GM18868 (cell line): ENCODE data around the gene BID.

Source experiments
- ATAC-seq: cut with Tn5 transposase; IDR thresholded peaks from one replicate; pipeline ENCODE4 v1.9.1; 2021; ENCODE audit warnings: mild to moderate bottlenecking, moderate library complexity; ENCODE audit not compliant: unreplicated experiment

The BID gene

DNA sequence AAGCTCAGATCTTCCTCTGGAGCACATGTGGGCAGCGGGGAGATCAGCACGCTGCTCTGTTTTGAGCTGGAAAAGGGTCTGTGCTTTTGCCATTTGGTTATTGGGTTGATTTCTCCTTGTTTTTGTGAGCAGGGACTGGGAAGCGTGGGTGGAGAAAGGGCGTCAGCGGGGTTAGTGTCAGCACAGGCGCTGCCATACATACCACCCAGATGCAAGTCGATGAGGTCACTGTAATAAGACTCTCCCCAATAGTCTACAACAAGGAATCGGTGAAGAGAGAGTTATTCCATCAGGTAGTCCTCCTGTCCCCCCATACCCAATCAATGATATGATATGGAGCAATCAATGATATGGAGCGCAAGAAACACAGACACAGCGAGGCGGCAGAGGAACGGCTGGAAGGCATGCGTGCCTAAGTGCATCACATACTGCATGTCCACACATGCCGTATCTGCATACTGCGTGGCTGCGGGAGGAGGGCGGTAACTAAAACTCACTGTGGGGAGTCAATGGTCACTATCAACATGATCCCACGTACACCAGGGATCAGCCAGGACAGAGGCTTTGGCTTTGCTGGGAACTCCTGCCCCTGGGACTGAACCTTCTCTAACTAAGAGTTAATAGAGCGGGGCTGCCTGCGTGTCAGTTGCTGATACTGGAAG is 29.5 kb upstream of the BID start:
- ATAC-seq = no peak

DNA sequence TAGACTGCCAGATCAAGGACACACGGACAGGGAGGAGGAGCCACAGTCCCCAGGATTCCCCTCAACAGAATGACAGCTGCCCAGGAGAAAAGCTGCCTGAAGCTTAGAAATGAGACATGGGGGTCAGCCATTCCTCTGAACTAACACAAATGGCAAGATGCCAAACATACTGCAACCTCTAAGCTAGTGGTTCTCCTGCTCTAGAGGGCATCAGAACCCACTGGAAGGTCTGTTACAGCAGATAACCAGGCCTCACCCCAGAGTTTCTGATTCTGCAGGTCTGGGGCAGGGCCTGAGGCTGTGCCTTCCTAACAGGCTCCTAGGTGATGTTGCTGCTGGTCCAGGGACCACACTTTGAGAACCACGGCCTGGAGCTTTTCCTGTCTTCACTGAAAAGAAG is 28.6 kb upstream of the BID start:
- no peak for ATAC-seq

DNA sequence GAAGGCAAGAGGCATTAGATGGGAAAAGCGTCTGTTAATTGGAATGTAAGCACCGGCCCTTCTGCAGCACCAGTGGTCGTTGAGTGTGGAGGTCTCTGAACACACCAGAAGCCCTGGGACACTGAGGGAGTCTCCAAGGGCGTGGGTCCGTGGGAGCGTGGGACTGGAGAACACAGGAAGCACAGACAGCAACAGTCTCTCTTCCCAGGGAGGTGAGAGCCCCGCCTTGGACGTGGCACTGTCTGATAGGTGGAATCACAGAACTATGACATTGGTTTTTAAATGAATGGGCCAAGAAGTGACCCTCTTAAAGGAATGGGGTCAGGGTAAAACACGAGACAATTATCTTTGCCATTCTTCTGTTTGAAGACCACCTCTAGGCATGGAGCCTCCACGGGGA is 28.1 kb upstream of the BID start:
- ATAC-seq = no peak

DNA sequence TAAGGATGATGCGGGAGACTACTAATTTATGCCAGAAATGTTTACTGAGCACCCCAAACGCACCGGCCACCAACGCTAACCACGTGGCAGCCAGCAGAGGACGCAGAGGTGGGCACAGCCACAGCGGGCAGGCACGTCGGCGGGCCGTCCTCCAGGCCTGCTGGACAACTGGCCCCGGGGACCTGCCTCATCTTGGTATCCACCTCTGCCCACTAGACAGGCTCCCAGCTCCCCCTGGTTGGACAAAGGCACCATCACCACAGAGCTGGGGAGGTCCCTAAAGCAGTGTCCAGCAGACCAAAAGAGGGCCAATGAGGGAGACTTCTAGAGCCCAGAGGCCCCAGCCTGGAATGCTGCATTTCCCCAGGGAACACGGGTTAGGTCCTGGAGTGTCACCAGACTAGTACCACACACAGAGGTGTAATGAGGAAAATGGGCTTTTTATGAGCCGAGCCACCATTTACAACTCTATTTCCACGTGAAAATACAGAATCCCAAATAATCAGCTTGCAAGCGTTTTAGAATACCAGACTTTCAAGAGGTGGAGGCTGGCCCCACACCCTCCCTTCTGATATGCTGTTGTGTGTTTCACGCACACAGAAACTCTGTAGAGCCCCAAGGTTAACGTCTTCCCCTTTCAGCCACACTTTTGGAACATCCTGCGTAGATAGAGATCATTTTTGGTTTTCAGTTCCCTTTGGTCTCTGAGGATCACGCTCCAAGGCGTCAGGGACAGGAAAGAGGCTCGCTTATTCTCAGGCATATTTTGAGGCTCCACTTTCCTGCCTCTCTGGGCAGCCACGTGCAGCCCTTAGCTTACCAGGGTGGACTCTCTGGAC is 23.7 kb upstream of the BID start:
- peak; percentile 45 for ATAC-seq

DNA sequence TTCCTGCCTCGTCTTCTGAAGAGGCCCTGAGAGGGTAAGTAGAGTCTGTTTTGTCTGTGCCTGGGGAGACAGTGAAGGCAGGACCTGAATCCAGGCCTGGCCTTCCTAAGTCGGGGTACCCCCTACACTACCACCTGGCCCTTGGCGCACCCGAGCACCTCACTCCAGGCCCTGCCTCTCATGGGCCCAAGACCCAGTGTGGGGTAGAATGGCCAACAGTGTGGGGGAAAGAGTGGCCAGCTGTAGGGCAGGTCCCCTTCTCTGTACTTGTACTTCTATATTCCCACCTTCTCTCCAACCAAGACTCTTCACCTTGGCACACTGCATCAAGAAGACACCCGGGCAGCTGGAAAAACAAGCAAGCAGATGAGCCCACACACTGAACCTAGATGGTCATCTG is 22.4 kb upstream of the BID start:
- no peak for ATAC-seq

DNA sequence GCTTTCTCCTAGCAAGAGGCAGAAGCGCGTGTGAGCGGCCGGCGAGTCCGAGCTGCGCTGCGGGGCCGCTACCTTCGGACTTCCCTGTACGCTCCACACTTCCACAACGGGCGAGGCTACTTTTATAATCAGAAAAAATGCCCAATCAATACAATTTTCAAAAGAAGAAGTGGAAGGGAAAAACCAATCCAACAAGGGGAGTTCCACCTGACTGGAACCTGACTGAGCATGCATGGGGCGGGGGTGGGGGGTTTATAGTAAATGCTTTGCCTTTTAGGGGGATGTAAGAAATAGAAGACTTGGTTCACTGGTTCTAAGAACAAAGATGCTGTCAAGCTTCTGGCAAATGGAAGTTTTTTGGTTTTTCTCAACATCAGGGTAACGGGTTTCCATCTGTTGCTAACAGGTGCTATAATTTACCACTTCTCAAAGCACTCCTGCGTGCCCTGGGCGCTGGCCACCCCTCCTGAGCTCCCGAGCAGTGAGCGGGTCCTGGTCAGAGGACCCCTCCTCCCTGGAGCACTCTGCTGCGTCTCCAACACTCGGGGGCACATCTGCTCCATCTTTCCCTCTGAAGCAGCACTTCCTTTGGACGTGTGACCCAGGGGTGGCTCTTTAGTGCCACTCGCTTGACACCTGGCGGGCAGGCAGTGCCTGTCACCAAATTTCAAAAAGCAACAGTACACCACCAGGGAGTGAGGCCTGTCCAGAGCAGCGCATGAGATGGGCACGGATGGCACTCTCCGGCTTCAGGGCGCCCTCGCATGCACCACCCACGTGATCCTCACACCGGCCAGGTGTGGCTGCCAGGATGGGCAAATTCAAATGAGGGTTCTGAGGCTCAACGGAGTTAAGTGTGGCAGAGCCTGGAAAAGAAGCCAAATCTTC is 21.6 kb upstream of the BID start:
- no peak for ATAC-seq

DNA sequence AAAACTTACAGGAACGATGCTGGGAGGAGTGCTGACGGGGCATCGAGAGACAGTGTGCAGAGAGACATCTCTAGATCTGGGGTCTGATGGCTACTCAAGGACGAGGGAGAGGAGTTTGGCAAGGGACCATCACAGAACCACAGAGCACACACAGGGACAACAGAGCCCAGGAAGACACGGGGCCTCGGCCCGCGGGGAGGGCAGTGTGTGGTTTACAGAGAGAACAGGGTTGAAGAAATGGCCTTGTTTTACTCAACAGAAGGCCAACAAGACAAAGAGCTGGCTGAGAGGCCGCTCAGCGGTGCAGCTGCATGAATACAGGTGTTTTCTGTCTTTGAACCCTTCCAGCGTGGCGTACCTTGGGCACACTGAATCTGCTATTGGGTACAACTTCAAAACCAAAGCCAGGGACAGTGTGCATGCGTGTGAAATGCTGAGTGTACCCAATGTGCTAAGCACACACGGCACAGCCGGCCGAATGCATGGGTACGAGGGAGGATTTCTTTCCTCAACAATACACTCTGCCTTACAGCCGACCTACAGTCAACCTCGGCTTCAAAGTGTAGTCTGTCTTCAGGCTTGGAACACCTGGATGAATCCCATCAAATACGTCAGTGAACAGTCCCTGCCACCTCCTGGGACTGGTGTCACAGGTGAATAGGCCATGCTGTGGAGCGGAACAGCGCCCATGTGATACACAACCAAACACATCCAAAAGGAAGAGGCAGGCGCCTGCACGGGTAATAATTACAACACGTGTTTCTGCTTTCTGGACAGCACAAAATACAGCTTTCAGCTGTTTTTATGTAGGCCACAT is 20.7 kb upstream of the BID start:
- ATAC-seq = no peak

DNA sequence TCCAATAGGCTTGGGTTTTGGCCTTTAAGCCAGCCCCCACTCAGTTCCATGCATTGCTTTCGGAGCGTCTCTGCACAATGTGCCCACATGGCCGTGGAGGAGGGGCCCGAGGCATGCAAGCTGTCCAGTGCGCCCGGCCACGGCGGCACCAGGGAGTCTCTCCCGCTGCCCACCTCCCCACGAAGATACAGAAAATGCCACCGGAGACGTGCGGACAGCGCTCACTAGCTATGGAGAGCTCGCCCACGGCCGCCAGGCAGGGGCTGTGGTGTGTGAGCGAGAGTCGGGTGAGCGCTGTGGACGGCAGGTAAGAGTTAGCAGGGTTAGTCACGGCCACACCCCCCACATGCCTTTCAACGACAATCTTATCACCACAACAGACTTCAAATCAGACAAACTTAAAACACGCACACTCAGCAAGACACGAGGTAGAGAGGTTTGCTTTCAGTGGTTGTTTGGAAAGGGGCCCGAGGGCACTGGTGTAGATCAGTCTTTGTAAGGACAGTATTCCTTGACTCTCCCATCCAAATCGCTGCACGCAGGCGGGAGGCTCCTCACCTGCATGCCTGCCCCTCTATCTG is 18.7 kb upstream of the BID start:
- no peak for ATAC-seq

DNA sequence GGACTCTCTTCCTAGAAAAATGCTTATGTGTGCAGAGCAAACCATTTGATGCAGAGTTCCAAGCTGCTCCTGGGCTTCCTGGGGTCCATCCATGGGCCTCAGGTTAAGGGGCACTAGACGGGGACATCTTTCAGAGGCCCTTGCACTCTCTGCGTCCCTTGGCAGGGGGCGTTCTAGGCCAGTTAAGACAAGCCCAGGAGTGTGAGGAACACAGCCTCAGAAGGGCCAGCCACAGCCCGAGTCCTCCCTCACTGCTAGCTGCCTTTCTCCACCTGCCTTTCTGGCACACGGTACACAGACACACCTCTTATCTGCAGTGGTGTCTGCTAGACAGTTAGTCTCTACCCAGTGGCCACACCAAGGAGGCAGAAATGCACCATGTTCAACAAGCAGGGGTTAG is 18.0 kb upstream of the BID start:
- no peak for ATAC-seq

DNA sequence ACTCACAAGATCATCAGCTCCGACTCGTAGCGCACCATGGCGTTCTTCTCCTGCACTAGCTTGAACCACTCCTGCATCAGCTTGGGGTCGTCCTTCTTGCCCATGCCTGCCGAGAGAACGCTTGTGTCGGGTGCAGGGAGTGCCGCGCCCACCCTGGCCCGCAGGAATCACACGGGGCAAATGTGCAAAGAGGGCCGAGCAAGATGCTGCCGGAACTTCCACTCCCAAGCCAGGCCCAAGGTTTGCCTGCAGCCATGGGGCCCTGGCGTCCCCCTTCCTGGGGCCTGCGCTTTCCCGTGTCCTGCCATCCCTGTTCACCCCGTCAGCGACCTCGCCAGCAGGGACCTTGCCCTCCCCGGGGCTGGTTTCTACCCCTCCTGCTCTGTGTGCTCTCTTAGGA is 16.9 kb upstream of the BID start:
- no peak for ATAC-seq

DNA sequence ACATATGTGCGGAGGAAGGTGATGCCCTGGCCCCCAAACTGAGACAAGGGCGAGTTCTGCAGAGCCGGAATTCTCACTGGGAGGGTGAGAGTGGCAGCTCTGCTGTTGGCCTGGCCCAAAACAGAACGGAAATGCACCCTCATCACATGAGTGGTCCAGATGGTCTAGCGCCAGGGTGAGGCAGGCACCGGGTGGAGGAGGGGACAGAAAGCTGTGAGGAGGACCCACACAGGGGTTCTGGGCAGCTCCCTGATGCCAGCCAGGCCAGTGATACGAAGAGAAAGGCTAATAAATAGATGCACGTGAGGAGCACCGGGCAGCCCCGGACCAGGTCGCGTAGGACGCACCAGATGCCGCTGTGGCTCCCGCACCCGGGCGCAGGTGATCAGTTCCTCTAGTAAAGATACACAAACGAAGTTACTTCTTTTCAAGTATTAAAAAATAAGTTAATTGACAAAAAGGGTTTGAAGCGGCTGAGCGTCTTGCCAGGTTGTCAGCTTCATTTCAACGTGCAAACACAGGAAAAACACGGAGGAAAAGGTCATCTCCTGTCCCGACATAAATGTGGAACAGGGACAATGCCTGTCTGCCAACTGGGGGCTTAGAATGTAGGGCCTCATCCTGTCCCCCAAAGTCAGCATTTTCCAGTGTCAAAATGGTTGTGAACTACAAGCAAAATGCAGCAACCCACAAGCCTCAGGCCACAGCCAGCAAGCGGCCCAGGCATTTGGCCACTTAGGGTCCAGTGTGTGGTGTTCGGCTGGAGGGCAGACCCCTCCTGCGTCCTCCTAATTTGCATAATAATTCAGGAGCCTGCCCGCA is 15.3 kb upstream of the BID start:
- ATAC-seq = no peak

DNA sequence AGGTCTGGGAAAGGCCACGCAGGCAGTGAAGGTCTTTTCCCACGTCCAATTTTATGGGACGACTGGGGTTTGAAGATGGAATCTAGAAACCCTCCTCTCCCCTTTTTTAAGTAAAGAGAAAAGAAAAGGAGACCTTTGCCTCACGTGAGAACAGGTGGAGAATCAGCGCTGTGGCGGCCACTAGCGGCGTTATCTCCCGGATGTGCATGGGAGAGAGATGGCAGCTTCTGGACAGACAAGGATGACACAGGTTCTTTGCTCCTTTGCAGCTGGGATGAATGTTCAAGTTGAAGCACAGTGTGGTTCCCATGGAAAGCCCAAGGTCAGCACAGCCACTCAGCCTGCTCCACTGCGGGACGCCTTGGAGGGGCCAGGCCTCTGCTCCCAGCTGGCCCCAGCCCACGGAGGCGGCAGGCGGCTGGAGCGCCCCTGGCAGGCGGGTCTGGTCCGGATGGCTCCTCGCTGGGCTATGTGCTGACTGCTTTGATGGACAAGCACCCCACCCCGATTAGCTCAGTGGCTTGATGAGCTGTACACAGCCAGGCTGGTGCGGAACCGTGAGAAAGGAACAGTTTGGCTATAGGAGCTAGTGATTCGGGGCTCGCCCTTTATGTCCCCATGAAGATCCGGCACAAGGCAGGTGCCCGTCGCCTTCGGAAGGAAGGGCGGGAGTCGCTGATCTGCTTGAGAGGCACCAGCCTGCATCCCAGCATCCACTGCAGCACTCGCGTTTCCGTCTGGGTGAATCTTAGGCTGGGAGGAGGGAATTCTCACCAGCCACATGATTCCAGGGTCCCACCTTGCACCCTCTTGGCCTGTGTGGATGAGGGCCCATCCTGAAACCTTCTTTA is 14.5 kb upstream of the BID start:
- no peak for ATAC-seq

DNA sequence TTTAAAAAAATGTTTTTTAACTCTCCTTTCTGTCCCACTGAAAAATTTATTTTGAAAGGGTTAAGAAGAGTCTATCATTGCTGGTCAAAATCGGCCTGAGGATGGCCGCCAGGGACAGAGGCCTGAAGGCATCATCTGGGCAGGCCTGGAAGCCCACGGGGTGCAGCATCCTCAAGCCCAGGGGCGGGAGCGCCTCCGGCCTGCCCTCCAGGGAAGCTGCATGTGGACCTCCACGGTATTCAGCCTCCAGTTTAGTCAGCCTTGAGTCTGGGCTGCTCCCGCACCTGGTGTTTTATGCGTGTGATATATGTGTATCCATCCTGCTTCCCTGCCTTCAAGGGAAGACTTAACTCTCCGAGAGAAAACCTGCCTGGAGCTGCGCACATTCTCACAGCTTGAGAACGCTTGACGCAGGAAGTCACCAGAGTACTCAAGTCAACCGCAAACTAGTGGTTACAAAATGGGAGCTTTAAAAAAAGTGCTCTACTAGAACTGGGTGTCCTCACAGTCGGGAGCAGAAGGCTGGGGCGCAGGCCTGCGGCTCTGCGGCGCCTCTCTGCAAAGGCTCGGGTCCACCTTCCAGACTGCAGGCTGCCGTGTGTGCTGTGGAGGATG is 13.6 kb upstream of the BID start:
- ATAC-seq = no peak

DNA sequence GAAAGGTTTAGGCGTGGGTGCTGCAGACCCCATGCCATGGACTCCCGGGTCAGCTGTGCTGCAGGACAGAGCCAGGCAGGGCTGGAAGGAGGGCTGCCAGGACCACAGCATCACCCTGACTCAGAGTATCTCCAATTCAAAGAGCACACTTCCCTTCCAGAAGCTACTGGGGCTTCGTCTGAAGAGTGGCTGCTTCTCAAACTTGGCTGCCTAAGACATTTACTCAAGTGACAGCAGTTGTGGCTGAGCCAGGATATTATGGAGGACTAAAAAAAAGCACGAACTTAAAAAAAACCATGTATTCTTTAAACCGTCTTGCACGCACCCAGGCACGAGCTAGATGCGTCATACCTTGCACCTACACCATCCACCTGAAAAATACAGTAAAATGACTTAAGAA is 13.0 kb upstream of the BID start:
- no peak for ATAC-seq

DNA sequence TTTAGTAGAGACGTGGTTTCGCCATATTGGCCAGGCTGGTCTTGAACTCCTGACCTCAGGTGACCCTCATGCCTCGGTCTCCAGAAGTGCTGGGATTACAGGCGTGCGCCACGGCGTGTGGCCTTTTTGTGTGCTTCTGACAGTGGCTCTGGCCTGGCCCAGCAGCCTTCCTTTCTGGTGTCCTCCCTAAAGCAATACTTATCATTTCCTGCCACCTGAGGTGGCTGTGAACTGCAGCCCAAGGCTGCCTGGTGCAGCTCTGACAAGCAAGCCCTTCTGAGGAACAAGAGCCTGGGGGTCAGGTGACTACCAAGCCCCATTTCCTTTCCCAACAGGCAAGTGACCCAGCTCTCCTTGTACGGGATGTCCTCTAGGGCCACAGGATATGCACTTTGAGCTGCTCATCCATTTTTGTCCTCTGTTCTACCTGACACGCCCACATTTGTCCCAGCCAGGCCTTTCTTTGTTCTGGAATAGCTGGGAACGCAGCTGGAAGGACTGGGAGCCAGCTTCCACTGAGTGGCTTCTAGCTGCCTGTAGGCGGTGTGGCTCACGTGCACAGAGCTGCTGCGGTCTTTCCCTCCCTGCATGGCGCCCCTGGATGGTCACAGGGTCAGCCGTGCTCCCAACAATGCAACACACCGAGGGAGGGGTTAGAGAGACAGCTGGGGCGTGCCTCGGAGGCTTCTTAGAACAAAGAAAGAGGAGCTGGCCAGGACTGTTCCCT is 12.3 kb upstream of the BID start:
- ATAC-seq = no peak

DNA sequence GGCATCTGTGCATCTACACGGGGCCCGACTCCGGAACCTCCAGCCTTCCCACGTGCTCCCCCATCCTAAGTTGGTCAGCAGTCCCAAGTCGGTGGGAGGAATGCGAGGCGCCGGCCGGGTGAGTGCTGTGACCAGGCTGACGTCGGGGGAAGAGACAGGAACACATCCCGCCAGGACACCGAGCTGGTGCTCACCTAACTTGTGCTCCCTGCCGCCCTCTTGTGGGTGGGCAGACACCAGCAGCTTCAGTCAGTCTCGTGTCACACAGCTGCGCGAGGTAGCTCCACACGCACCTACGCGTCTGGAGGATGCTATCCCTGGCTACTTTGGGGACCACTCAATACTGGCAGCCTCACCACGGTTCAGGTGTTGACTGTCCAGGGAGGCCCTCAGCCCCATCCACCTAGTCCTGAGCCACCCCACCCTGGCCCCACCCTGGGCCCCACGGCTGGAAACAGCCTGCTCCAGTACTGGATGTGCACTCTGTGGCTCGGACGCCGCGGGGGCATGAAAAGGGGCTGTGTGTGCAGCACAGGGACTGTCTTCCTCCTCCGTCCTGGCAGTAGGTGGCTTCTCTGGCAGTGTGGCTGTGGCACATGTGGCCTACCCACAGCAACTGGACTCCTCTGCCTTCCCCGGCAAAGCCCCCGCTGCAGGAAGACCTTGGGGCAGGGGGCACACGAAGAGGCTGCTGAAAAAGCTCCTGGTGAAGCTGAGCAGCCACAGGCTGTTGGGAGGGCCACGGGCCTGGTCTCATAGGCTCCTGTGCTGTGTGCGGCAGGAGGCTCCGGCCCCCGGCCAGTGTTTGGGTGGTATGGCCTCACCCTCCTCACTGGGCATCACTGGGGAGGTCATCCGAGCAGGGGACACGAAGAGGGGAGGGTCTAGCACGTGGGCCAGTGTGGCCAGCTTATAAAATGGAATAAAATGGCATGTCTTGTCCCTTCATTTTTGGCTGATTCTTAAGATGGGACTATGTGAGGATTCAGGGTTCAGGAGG is 11.2 kb upstream of the BID start:
- no peak for ATAC-seq
